Measurements from ENCODE around the gene SLCO3A1. TPM values are rescaled to one million over a fixed set of nuclear protein-coding genes. Genes with fewer than 3 reads are reported as not detected.

Gene SLCO3A1
- total and polyA plus RNA-seq, 8 donors: 2.4 to 38.8 (median 7.7) TPM

DNA sequence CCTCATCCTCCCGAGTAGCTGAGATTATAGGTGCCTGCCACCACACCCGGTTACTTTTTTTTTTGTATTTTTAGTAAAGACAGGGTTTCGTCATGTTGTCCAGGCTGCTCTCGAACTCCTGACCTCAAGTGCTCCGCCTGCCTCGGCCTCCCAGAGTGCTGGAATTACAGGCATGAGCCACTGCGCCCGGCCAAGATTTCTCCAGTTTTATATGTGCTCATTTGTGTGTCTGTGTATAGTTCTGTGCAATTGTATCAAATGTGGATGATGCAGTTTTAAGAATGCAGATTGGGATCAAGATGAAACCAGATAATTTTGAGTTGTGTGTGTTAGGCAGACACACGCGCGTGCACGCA lies 68.3 kb downstream of the SLCO3A1 start:
- 59 to 84% (median 72%) methylated on average over 12 of the region's 12 CpGs for WGBS, 5 donors
- Histone ChIP-seq H3K4me3 (no peak overlapping the region), H3K36me3 (peaks cover 0 to 6% (median 4%) of the 10 kb centered on the region in 4 donors), H3K27ac (peak overlapping the region in 2 of 5 donors; percentile 33 to 66), H3K27me3 (no peaks in the 10 kb centered on the region), H3K9me3 (no peaks in the 10 kb centered on the region), H3K4me1 (peaks cover 6 to 51% (median 30%) of the 10 kb centered on the region in 4 donors)
- DNase-seq: no peak
- intact Hi-C loops (cut with DNase I; ENCODE audit: low total_unique reads): no loop called here
- TF ChIP-seq POLR2AphosphoS5 (IDR thresholded peaks at IDR 0.05) (no peak), POLR2A (IDR thresholded peaks at IDR 0.05) (no peak), EP300 (IDR thresholded peaks at IDR 0.05) (no peak)
- TF ChIP-seq, protein P1, sequence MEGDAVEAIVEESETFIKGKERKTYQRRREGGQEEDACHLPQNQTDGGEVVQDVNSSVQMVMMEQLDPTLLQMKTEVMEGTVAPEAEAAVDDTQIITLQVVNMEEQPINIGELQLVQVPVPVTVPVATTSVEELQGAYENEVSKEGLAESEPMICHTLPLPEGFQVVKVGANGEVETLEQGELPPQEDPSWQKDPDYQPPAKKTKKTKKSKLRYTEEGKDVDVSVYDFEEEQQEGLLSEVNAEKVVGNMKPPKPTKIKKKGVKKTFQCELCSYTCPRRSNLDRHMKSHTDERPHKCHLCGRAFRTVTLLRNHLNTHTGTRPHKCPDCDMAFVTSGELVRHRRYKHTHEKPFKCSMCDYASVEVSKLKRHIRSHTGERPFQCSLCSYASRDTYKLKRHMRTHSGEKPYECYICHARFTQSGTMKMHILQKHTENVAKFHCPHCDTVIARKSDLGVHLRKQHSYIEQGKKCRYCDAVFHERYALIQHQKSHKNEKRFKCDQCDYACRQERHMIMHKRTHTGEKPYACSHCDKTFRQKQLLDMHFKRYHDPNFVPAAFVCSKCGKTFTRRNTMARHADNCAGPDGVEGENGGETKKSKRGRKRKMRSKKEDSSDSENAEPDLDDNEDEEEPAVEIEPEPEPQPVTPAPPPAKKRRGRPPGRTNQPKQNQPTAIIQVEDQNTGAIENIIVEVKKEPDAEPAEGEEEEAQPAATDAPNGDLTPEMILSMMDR (IDR thresholded peaks at IDR 0.05): no peak

DNA sequence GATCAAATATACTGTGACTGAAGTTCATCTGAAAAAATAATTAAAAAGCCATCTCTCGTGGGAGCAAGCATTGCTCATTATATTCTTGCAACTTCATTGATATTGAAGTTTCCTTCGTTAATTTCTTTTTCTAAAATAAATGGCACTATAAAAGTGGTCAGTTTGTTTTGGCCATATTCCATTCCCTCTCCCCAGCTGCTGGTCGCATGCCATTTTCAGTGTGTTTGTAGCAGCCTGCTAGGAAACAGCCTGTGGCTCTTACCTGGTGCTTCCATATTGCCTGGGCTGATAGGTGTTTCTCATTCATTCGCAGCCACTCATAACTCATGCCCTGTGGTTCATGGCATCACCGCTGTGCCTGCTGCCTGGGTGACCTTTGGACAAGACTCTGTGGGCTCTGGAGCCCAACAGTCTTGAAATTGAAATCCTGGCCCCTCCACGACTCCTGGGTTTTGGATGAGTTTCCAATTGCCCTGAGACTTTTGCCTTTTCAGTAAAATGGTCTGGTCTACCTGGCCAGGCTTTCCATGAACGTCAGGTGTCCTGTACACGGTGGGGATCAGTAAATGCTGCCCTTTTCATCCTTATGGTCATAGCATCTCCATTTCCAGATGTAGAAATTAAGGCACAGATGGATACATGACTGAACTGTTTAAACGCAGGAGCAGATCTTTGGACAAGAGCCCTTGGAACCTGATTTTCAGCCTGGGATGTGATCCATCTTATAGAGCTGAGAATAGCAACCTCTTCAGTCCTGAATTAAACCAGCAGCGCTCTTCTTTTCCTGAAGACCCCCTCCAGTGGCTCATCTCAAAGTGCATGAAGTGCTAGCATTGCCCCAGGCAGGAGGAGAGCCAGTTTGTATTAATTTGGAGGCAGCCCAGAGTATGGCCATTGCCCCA lies 69.4 kb downstream of the SLCO3A1 start:
- H3K4me1 ChIP-seq: peaks cover 9 to 58% (median 33%) of the 10 kb centered on the region in 4 donors
- WGBS, 5 donors: 53 to 70% (median 64%) methylated on average over 10 of the region's 10 CpGs
- peak overlapping the region in 1 of 5 donors; percentile 7 for H3K27ac ChIP-seq

DNA sequence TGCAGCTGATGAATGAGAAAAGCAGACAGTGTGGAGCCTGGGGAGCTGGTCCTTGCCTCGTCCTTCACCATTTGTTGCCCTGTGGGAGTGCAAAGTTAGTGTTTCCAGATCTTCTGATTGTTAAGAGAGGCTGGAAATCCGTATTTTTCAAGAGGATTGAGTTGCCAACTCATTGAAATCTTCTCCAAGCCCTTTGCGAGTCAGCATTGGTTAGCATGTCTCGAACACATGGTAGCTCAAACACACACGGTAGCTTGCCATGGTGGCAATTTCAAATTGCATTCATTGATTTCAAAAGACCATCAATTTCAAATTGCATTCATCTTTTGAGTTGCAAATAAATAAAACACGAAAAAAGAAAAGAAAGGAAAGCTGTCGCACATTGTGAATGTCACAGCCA lies 70.7 kb downstream of the SLCO3A1 start:
- H3K4me1 ChIP-seq: peaks cover 9 to 61% (median 33%) of the 10 kb centered on the region in 4 donors
- no peaks in the 10 kb centered on the region for H3K9me3 ChIP-seq
- no peak overlapping the region for H3K4me3 ChIP-seq
- no peak for DNase-seq
- intact Hi-C loops (cut with DNase I; ENCODE audit: low total_unique reads): no loop called here
- no peaks in the 10 kb centered on the region for H3K36me3 ChIP-seq
- no peaks in the 10 kb centered on the region for H3K27me3 ChIP-seq
- peak overlapping the region in 1 of 5 donors; percentile 54 for H3K27ac ChIP-seq
- WGBS, 5 donors: 83 to 91% (median 88%) methylated on average over 7 of the region's 7 CpGs
- no peak for TF ChIP-seq EP300 (IDR thresholded peaks at IDR 0.05)
- TF ChIP-seq, protein P1 (IDR thresholded peaks at IDR 0.05): no peak
- no peak for TF ChIP-seq POLR2A (IDR thresholded peaks at IDR 0.05)
- no peak for TF ChIP-seq POLR2AphosphoS5 (IDR thresholded peaks at IDR 0.05)

More for the DNA sequence above, 69.4 kb downstream of the SLCO3A1 start:
- Histone ChIP-seq H3K36me3 (no peaks in the 10 kb centered on the region), H3K9me3 (no peaks in the 10 kb centered on the region), H3K27me3 (no peaks in the 10 kb centered on the region), H3K4me3 (no peak overlapping the region)
- peak in 1 of 2 donors; percentile 46 for DNase-seq
- intact Hi-C loops (cut with DNase I; ENCODE audit: low total_unique reads): no loop called here
- TF ChIP-seq POLR2AphosphoS5 (IDR thresholded peaks at IDR 0.05): no peak
- TF ChIP-seq, protein P1 (IDR thresholded peaks at IDR 0.05): no peak
- TF ChIP-seq POLR2A (IDR thresholded peaks at IDR 0.05): no peak
- no peak for TF ChIP-seq EP300 (IDR thresholded peaks at IDR 0.05)

DNA sequence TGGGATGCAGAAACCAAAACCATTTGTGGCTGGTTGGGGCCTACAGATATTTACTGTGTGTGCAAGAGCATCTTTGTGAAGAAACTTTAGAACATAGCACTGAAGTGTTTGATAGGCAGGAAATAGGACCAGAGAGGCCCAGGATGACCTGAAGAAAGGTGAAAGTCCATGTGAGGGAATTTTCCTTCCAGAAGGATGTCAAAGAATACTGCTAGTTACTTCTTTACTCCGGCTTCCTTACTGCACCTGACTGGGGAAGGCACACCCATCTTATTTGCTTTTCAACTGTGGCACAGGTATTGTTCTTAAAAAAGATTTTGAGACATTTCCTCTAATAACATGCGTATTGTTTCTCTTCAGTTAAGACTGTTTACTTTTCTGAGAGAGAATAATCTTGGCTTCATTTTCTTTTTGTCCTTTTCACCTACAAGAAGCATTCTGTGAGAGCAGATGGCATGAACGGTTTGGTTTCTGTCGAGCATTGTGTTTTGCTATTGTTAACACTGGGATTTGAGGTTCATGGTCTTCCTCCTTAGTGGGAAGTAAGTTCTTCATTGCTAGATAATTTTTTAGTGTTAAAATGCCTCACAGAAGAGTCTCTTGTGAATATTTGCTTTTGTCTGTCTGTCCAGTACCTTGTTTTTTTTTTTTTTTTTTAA lies 71.5 kb downstream of the SLCO3A1 start:
- WGBS, 5 donors: 29 to 62% (median 33%) methylated on average over 4 of the region's 4 CpGs
- no peaks in the 10 kb centered on the region for H3K36me3 ChIP-seq
- intact Hi-C loops (cut with DNase I; ENCODE audit: low total_unique reads): no loop called here
- TF ChIP-seq POLR2AphosphoS5 (IDR thresholded peaks at IDR 0.05): no peak
- TF ChIP-seq, protein P1 (IDR thresholded peaks at IDR 0.05): no peak
- no peak for TF ChIP-seq POLR2A (IDR thresholded peaks at IDR 0.05)
- TF ChIP-seq EP300 (IDR thresholded peaks at IDR 0.05): no peak
- no peak overlapping the region for H3K4me3 ChIP-seq
- H3K4me1 ChIP-seq: peaks cover 9 to 61% (median 33%) of the 10 kb centered on the region in 4 donors
- peak overlapping the region in 2 of 5 donors; percentile 32 to 54 for H3K27ac ChIP-seq
- no peaks in the 10 kb centered on the region for H3K27me3 ChIP-seq
- no peaks in the 10 kb centered on the region for H3K9me3 ChIP-seq
- DNase-seq: no peak
